Measurements from ENCODE around the gene CTTNBP2NL.
"Not testable (repeated sequence)": the region's sequence is repeated elsewhere in the genome, so short reads cannot be mapped to it uniquely, and the experiment has no call there.

Gene CTTNBP2NL

GRCh38 chr1:112450773-112451172 lies 54.8 kb downstream of the CTTNBP2NL start:
- Histone ChIP-seq H3K4me3 (ENCODE audit: low read depth, low read length) (no peak overlapping the region), H3K36me3 (ENCODE audit: control insufficient read depth, insufficient read depth, low read length) (peaks cover 44% of the 10 kb centered on the region), H3K9me3 (ENCODE audit: control insufficient read depth, insufficient read depth, low read depth, low read length) (no peaks in the 10 kb centered on the region), H3K27ac (ENCODE audit: low read depth, low read length) (no peak overlapping the region), H3K9ac (ENCODE audit: low read length) (no peak overlapping the region), H3K4me1 (ENCODE audit: control insufficient read depth, insufficient read depth, low read length) (no peaks in the 10 kb centered on the region), H3K27me3 (ENCODE audit: control insufficient read depth, insufficient read depth, low read length) (no peaks in the 10 kb centered on the region)

GRCh38 chr1:112451301-112451700 lies 55.3 kb downstream of the CTTNBP2NL start:
- not testable (repeated sequence) for H3K4me3 ChIP-seq (ENCODE audit: low read depth, low read length); H3K4me1 ChIP-seq (ENCODE audit: control insufficient read depth, insufficient read depth, low read length); H3K27me3 ChIP-seq (ENCODE audit: control insufficient read depth, insufficient read depth, low read length); H3K9ac ChIP-seq (ENCODE audit: low read length); H3K27ac ChIP-seq (ENCODE audit: low read depth, low read length); H3K9me3 ChIP-seq (ENCODE audit: control insufficient read depth, insufficient read depth, low read depth, low read length)
- peaks cover 50% of the 10 kb centered on the region for H3K36me3 ChIP-seq (ENCODE audit: control insufficient read depth, insufficient read depth, low read length)

- H3K9me3 ChIP-seq (ENCODE audit: control insufficient read depth, insufficient read depth, low read depth, low read length): no peaks in the 10 kb centered on the region
- H3K27me3 ChIP-seq (ENCODE audit: control insufficient read depth, insufficient read depth, low read length): no peaks in the 10 kb centered on the region
- no peak overlapping the region for H3K4me3 ChIP-seq (ENCODE audit: low read depth, low read length)
- no peak overlapping the region for H3K9ac ChIP-seq (ENCODE audit: low read length)
- H3K36me3 ChIP-seq (ENCODE audit: control insufficient read depth, insufficient read depth, low read length): peaks cover 73% of the 10 kb centered on the region
- no peak overlapping the region for H3K27ac ChIP-seq (ENCODE audit: low read depth, low read length)
- no peaks in the 10 kb centered on the region for H3K4me1 ChIP-seq (ENCODE audit: control insufficient read depth, insufficient read depth, low read length)
These were observed 57.9 kb downstream of the CTTNBP2NL start for GRCh38 chr1:112453876-112454275.

GRCh38 chr1:112454316-112454715 lies 58.3 kb downstream of the CTTNBP2NL start:
- no peaks in the 10 kb centered on the region for H3K4me1 ChIP-seq (ENCODE audit: control insufficient read depth, insufficient read depth, low read length)
- peaks cover 72% of the 10 kb centered on the region for H3K36me3 ChIP-seq (ENCODE audit: control insufficient read depth, insufficient read depth, low read length)
- no peak overlapping the region for H3K4me3 ChIP-seq (ENCODE audit: low read depth, low read length)
- no peaks in the 10 kb centered on the region for H3K9me3 ChIP-seq (ENCODE audit: control insufficient read depth, insufficient read depth, low read depth, low read length)
- H3K27me3 ChIP-seq (ENCODE audit: control insufficient read depth, insufficient read depth, low read length): no peaks in the 10 kb centered on the region
- H3K9ac ChIP-seq (ENCODE audit: low read length): no peak overlapping the region
- H3K27ac ChIP-seq (ENCODE audit: low read depth, low read length): no peak overlapping the region

GRCh38 chr1:112457241-112457640 lies 61.2 kb downstream of the CTTNBP2NL start:
- H3K36me3 ChIP-seq (ENCODE audit: control insufficient read depth, insufficient read depth, low read length): peaks cover 55% of the 10 kb centered on the region
- no peak overlapping the region for H3K27ac ChIP-seq (ENCODE audit: low read depth, low read length)
- H3K27me3 ChIP-seq (ENCODE audit: control insufficient read depth, insufficient read depth, low read length): no peaks in the 10 kb centered on the region
- H3K9ac ChIP-seq (ENCODE audit: low read length): no peak overlapping the region
- peaks cover 16% of the 10 kb centered on the region for H3K4me1 ChIP-seq (ENCODE audit: control insufficient read depth, insufficient read depth, low read length)
- H3K4me3 ChIP-seq (ENCODE audit: low read depth, low read length): no peak overlapping the region
- no peaks in the 10 kb centered on the region for H3K9me3 ChIP-seq (ENCODE audit: control insufficient read depth, insufficient read depth, low read depth, low read length)

- no peaks in the 10 kb centered on the region for H3K27me3 ChIP-seq (ENCODE audit: control insufficient read depth, insufficient read depth, low read length)
- H3K4me1 ChIP-seq (ENCODE audit: control insufficient read depth, insufficient read depth, low read length): peaks cover 20% of the 10 kb centered on the region
- peaks cover 55% of the 10 kb centered on the region for H3K36me3 ChIP-seq (ENCODE audit: control insufficient read depth, insufficient read depth, low read length)
- H3K4me3 ChIP-seq (ENCODE audit: low read depth, low read length): no peak overlapping the region
- H3K9me3 ChIP-seq (ENCODE audit: control insufficient read depth, insufficient read depth, low read depth, low read length): no peaks in the 10 kb centered on the region
- H3K27ac ChIP-seq (ENCODE audit: low read depth, low read length): no peak overlapping the region
- no peak overlapping the region for H3K9ac ChIP-seq (ENCODE audit: low read length)
These were observed 61.9 kb downstream of the CTTNBP2NL start for GRCh38 chr1:112457955-112458354.

GRCh38 chr1:112458756-112459155 lies 62.7 kb downstream of the CTTNBP2NL start:
- H3K27me3 ChIP-seq (ENCODE audit: control insufficient read depth, insufficient read depth, low read length): no peaks in the 10 kb centered on the region
- H3K4me3 ChIP-seq (ENCODE audit: low read depth, low read length): no peak overlapping the region
- H3K9ac ChIP-seq (ENCODE audit: low read length): no peak overlapping the region
- no peak overlapping the region for H3K27ac ChIP-seq (ENCODE audit: low read depth, low read length)
- H3K36me3 ChIP-seq (ENCODE audit: control insufficient read depth, insufficient read depth, low read length): peaks cover 53% of the 10 kb centered on the region
- H3K9me3 ChIP-seq (ENCODE audit: control insufficient read depth, insufficient read depth, low read depth, low read length): no peaks in the 10 kb centered on the region
- H3K4me1 ChIP-seq (ENCODE audit: control insufficient read depth, insufficient read depth, low read length): peaks cover 20% of the 10 kb centered on the region

GRCh38 chr1:112460615-112461014 lies 64.6 kb downstream of the CTTNBP2NL start:
- Histone ChIP-seq H3K9ac (ENCODE audit: low read length) (no peak overlapping the region), H3K4me1 (ENCODE audit: control insufficient read depth, insufficient read depth, low read length) (peaks cover 33% of the 10 kb centered on the region), H3K4me3 (ENCODE audit: low read depth, low read length) (no peak overlapping the region), H3K36me3 (ENCODE audit: control insufficient read depth, insufficient read depth, low read length) (peaks cover 35% of the 10 kb centered on the region), H3K9me3 (ENCODE audit: control insufficient read depth, insufficient read depth, low read depth, low read length) (no peaks in the 10 kb centered on the region), H3K27ac (ENCODE audit: low read depth, low read length) (no peak overlapping the region), H3K27me3 (ENCODE audit: control insufficient read depth, insufficient read depth, low read length) (peaks cover 4% of the 10 kb centered on the region; the same call in 1 of the 2 replicates)

- Histone ChIP-seq H3K4me3 (ENCODE audit: low read depth, low read length) (no peak overlapping the region), H3K36me3 (ENCODE audit: control insufficient read depth, insufficient read depth, low read length) (peaks cover 28% of the 10 kb centered on the region), H3K4me1 (ENCODE audit: control insufficient read depth, insufficient read depth, low read length) (peaks cover 38% of the 10 kb centered on the region), H3K27me3 (ENCODE audit: control insufficient read depth, insufficient read depth, low read length) (peaks cover 7% of the 10 kb centered on the region; the same call in 1 of the 2 replicates), H3K27ac (ENCODE audit: low read depth, low read length) (no peak overlapping the region), H3K9ac (ENCODE audit: low read length) (no peak overlapping the region), H3K9me3 (ENCODE audit: control insufficient read depth, insufficient read depth, low read depth, low read length) (no peaks in the 10 kb centered on the region)
These were observed 65.3 kb downstream of the CTTNBP2NL start for GRCh38 chr1:112461200-112461871.

GRCh38 chr1:112462953-112463279 lies 66.9 kb downstream of the CTTNBP2NL start:
- H3K4me1 ChIP-seq (ENCODE audit: control insufficient read depth, insufficient read depth, low read length): peaks cover 40% of the 10 kb centered on the region
- no peak overlapping the region for H3K27ac ChIP-seq (ENCODE audit: low read depth, low read length)
- no peak overlapping the region for H3K9ac ChIP-seq (ENCODE audit: low read length)
- H3K27me3 ChIP-seq (ENCODE audit: control insufficient read depth, insufficient read depth, low read length): peaks cover 11% of the 10 kb centered on the region
- H3K4me3 ChIP-seq (ENCODE audit: low read depth, low read length): no peak overlapping the region
- H3K9me3 ChIP-seq (ENCODE audit: control insufficient read depth, insufficient read depth, low read depth, low read length): no peaks in the 10 kb centered on the region
- H3K36me3 ChIP-seq (ENCODE audit: control insufficient read depth, insufficient read depth, low read length): peaks cover 12% of the 10 kb centered on the region

- Histone ChIP-seq H3K4me1 (ENCODE audit: control insufficient read depth, insufficient read depth, low read length) (peaks cover 40% of the 10 kb centered on the region), H3K27me3 (ENCODE audit: control insufficient read depth, insufficient read depth, low read length) (peaks cover 11% of the 10 kb centered on the region), H3K27ac (ENCODE audit: low read depth, low read length) (no peak overlapping the region)
These were observed 68.5 kb downstream of the CTTNBP2NL start for GRCh38 chr1:112464501-112464900.

More at GRCh38 chr1:112464501-112464900, 68.5 kb downstream of the CTTNBP2NL start:
- Histone ChIP-seq H3K36me3 (ENCODE audit: control insufficient read depth, insufficient read depth, low read length) (no peaks in the 10 kb centered on the region), H3K9me3 (ENCODE audit: control insufficient read depth, insufficient read depth, low read depth, low read length) (no peaks in the 10 kb centered on the region), H3K4me3 (ENCODE audit: low read depth, low read length) (no peak overlapping the region), H3K9ac (ENCODE audit: low read length) (no peak overlapping the region)

All from HUES6 (cell line).